HepG2 (cell line): ENCODE measurements around the gene HDAC5. TPM values are rescaled to one million over a fixed set of nuclear protein-coding genes. Genes with fewer than 3 reads are reported as not detected.
A peak's percentile ranks its signal among the peaks of the same experiment; 100 is the strongest.

Source experiments
- AGO2 ChIP-seq: fragments of 200-400 bp; formaldehyde crosslinking; optimal IDR thresholded peaks from 2 replicates; pipeline ENCODE3; 2017; ENCODE audit warnings: mild to moderate bottlenecking, low read depth, low read length, moderate library complexity
- BRD4 ChIP-seq: sonication (generic); formaldehyde crosslinking; IDR thresholded peaks from 2 replicates; pipeline ENCODE4 v1.4.0; 2020; ENCODE audit warnings: missing genetic modification reagents
- HMGA1 ChIP-seq: sonication (generic); formaldehyde crosslinking; conservative IDR thresholded peaks from 2 replicates; pipeline ENCODE4 v1.4.0; 2020; ENCODE audit warnings: missing genetic modification reagents
- HNRNPLL ChIP-seq: fragments of 200-400 bp; formaldehyde crosslinking; IDR thresholded peaks from 2 replicates; pipeline ENCODE4 v1.6.1; 2017; ENCODE audit warnings: mild to moderate bottlenecking, low read depth, low read length; ENCODE audit not compliant: poor library complexity, severe bottlenecking
- NCOA5 ChIP-seq: sonication (generic); formaldehyde crosslinking; IDR thresholded peaks from 2 replicates; pipeline ENCODE4 v1.4.0; 2020; ENCODE audit warnings: missing genetic modification reagents
- NFRKB ChIP-seq: fragments of 450-650 bp; IDR thresholded peaks from 2 replicates; pipeline ENCODE4 v1.6.1; 2017
- NPAS2 ChIP-seq: sonication (generic); formaldehyde crosslinking; IDR thresholded peaks from 2 replicates; pipeline ENCODE4 v1.8.0; 2022; ENCODE audit warnings: mild to moderate bottlenecking, missing genetic modification reagents, borderline replicate concordance
- SALL1 ChIP-seq: sonication (generic); formaldehyde crosslinking; IDR thresholded peaks from 2 replicates; pipeline ENCODE4 v1.8.0; 2022; ENCODE audit warnings: mild to moderate bottlenecking, missing genetic modification reagents
- SOX6 ChIP-seq, 2 experiments: fragments of 450-650 bp in 1 of 2; sonication (generic) in 1 of 2; formaldehyde crosslinking in 1 of 2; IDR thresholded peaks; 2 replicates each; pipeline versions ENCODE4 v1.4.0 to v1.6.1; 2017 to 2020; ENCODE audit warnings: antibody characterized with exemption in 1 of 2, mild to moderate bottlenecking in 1 of 2, missing genetic modification reagents in 1 of 2
- TEAD3 ChIP-seq: optimal IDR thresholded peaks from 2 replicates; pipeline ENCODE3; 2016; ENCODE audit warnings: borderline replicate concordance
- ZBTB1 ChIP-seq: sonication (generic); formaldehyde crosslinking; IDR thresholded peaks from 2 replicates; pipeline ENCODE4 v1.4.0; 2020; ENCODE audit warnings: missing genetic modification reagents, borderline replicate concordance
- ZBTB20 ChIP-seq: sonication (generic); formaldehyde crosslinking; IDR thresholded peaks from 2 replicates; pipeline ENCODE4 v1.8.1; 2023; ENCODE audit warnings: missing genetic modification reagents, low read depth, mild to moderate bottlenecking, borderline replicate concordance
- ZNF501 ChIP-seq: sonication (generic); formaldehyde crosslinking; IDR thresholded peaks from 2 replicates; pipeline ENCODE4 v1.5.1; 2020; ENCODE audit warnings: mild to moderate bottlenecking, moderate library complexity, missing genetic modification reagents
- ZNF530 ChIP-seq: sonication (generic); formaldehyde crosslinking; IDR thresholded peaks from 2 replicates; pipeline ENCODE4 v1.5.0; 2020; ENCODE audit warnings: low read depth, mild to moderate bottlenecking, missing genetic modification reagents
- polyA plus RNA-seq, 8 experiments: library from polyadenylated mRNA; depleted of rRNA in 3 of 8; stranded (reverse) in 7 of 8; unstranded in 1 of 8; fragments of >200 nt; fragmentation: Illumina TruSeq in 4 of 8; extraction: Trizol in 4 of 8; gene quantifications; 2 replicates each; pipeline versions ENCODE4 v1.2.1 to v1.2.3, GENCODE V29; 2011 to 2016; ENCODE audit warnings: low read depth in 4 of 8, missing spikeins in 1 of 8, mixed read lengths in 1 of 8; ENCODE audit not compliant: insufficient read depth in 1 of 8
- total RNA-seq, 5 experiments: library from RNA; depleted of rRNA; stranded (reverse); fragments of >200 nt; fragmentation: Illumina TruSeq; extraction: Trizol; gene quantifications; 2 replicates each; pipeline ENCODE4 v1.2.3, GENCODE V29; 2016; ENCODE audit warnings: low read depth in 1 of 5
- TF ChIP-seq, protein P1 (sequence below): sonication (generic); formaldehyde crosslinking; IDR thresholded peaks from 2 replicates; pipeline ENCODE4 v1.5.0; 2020; ENCODE audit warnings: mild to moderate bottlenecking, missing genetic modification reagents, borderline replicate concordance
- TF ChIP-seq, protein P2 (sequence below): sonication (generic); formaldehyde crosslinking; conservative IDR thresholded peaks from 2 replicates; pipeline ENCODE4 v1.4.0; 2020; ENCODE audit warnings: missing genetic modification reagents
- TF ChIP-seq, protein P3 (sequence below): sonication (generic); formaldehyde crosslinking; IDR thresholded peaks from 2 replicates; pipeline ENCODE4 v1.4.0; 2020; ENCODE audit warnings: missing genetic modification reagents
- TF ChIP-seq, protein P4 (sequence below): sonication (generic); formaldehyde crosslinking; IDR thresholded peaks from 2 replicates; pipeline ENCODE4 v1.4.0; 2020; ENCODE audit warnings: mild to moderate bottlenecking, missing genetic modification reagents
- TF ChIP-seq, protein P5 (sequence below): sonication (generic); formaldehyde crosslinking; IDR thresholded peaks from 2 replicates; pipeline ENCODE4 v1.4.0; 2020; ENCODE audit warnings: mild to moderate bottlenecking, missing genetic modification reagents

The HDAC5 gene
- total and polyA plus RNA-seq, 2 of the 13 experiments (the other 11 are each of a cell fraction or from before 2014, with no cell fraction given), result 46.4 to 85.4 TPM

DNA sequence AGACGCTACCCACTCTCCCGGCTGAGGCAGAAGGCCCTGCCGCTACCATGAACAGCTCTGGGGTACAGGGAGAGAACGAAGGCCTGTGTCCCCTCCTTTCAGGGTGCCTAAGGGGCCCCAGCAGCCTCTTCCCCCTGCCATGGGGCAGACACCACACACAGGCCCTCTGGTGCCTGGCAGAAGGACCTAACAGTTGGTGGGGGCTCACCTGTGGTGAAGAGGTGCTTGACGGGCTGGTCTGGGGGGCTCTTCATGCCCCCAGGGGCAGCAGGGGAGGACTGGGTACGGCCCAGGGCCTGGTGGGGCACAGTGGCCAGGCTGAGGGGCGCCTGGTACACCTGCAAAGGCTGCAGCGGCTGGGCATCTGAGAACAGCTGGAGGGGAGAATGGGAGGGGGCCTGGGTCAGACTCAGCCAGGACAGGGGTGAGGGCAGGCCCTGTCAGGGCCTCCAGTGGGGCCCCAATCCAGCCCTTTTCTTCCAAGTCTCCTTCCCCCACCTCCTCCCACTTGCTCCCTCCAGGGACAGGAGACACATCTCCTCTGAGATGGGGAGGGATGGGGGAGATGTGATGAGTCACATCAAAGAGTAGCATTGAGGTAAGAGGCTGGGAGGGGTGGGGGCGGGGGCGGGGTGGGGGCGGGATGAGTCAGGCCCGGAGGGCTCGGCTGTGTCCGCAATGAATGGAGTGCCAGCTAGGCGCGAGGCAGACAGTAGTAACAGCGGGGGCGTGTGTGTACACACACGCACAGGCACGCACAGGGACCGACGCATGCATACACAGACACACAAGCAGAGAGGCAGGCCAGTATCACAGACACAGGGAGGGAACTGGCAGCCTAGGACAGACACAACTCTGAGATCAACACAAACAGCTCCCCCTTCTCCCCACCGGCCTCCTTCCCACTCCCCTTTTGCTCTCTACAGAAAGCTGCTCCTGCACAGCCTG, 36.8 kb downstream of the HDAC5 start (continued):
- TF ChIP-seq, protein P1, sequence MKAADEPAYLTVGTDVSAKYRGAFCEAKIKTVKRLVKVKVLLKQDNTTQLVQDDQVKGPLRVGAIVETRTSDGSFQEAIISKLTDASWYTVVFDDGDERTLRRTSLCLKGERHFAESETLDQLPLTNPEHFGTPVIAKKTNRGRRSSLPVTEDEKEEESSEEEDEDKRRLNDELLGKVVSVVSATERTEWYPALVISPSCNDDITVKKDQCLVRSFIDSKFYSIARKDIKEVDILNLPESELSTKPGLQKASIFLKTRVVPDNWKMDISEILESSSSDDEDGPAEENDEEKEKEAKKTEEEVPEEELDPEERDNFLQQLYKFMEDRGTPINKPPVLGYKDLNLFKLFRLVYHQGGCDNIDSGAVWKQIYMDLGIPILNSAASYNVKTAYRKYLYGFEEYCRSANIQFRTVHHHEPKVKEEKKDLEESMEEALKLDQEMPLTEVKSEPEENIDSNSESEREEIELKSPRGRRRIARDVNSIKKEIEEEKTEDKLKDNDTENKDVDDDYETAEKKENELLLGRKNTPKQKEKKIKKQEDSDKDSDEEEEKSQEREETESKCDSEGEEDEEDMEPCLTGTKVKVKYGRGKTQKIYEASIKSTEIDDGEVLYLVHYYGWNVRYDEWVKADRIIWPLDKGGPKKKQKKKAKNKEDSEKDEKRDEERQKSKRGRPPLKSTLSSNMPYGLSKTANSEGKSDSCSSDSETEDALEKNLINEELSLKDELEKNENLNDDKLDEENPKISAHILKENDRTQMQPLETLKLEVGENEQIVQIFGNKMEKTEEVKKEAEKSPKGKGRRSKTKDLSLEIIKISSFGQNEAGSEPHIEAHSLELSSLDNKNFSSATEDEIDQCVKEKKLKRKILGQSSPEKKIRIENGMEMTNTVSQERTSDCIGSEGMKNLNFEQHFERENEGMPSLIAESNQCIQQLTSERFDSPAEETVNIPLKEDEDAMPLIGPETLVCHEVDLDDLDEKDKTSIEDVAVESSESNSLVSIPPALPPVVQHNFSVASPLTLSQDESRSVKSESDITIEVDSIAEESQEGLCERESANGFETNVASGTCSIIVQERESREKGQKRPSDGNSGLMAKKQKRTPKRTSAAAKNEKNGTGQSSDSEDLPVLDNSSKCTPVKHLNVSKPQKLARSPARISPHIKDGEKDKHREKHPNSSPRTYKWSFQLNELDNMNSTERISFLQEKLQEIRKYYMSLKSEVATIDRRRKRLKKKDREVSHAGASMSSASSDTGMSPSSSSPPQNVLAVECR (CRISPR knock-in tag), result 0 out of 2 replicates have a peak, but pooled peaks have one; percentile 38
- TF ChIP-seq SALL1 (peak; percentile 12; the same call in 1 of the 2 replicates), NFRKB (no peak), ZBTB1 (CRISPR knock-in tag) (no peak), ZBTB20 (CRISPR knock-in tag) (no peak), HNRNPLL (no peak), NCOA5 (CRISPR knock-in tag) (no peak), HMGA1 (CRISPR knock-in tag) (no peak), SOX6 (IDR thresholded peaks at IDR 0.05) (no peak), SOX6 (CRISPR knock-in tag; IDR thresholded peaks at IDR 0.05) (no peak), NPAS2 (CRISPR knock-in tag) (no peak), AGO2 (peak; percentile 90), ZNF530 (CRISPR knock-in tag) (no peak), TEAD3 (CRISPR knock-in tag) (peak; percentile 34), BRD4 (CRISPR knock-in tag) (no peak), ZNF501 (CRISPR knock-in tag) (no peak)
- TF ChIP-seq, protein P2, sequence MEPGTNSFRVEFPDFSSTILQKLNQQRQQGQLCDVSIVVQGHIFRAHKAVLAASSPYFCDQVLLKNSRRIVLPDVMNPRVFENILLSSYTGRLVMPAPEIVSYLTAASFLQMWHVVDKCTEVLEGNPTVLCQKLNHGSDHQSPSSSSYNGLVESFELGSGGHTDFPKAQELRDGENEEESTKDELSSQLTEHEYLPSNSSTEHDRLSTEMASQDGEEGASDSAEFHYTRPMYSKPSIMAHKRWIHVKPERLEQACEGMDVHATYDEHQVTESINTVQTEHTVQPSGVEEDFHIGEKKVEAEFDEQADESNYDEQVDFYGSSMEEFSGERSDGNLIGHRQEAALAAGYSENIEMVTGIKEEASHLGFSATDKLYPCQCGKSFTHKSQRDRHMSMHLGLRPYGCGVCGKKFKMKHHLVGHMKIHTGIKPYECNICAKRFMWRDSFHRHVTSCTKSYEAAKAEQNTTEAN (CRISPR knock-in tag), result peak; percentile 65; the same call in 1 of the 2 replicates
- TF ChIP-seq, protein P3, sequence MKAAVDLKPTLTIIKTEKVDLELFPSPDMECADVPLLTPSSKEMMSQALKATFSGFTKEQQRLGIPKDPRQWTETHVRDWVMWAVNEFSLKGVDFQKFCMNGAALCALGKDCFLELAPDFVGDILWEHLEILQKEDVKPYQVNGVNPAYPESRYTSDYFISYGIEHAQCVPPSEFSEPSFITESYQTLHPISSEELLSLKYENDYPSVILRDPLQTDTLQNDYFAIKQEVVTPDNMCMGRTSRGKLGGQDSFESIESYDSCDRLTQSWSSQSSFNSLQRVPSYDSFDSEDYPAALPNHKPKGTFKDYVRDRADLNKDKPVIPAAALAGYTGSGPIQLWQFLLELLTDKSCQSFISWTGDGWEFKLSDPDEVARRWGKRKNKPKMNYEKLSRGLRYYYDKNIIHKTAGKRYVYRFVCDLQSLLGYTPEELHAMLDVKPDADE (CRISPR knock-in tag), result no peak
- TF ChIP-seq, protein P4, sequence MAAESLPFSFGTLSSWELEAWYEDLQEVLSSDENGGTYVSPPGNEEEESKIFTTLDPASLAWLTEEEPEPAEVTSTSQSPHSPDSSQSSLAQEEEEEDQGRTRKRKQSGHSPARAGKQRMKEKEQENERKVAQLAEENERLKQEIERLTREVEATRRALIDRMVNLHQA (CRISPR knock-in tag), result no peak
- TF ChIP-seq, protein P5, sequence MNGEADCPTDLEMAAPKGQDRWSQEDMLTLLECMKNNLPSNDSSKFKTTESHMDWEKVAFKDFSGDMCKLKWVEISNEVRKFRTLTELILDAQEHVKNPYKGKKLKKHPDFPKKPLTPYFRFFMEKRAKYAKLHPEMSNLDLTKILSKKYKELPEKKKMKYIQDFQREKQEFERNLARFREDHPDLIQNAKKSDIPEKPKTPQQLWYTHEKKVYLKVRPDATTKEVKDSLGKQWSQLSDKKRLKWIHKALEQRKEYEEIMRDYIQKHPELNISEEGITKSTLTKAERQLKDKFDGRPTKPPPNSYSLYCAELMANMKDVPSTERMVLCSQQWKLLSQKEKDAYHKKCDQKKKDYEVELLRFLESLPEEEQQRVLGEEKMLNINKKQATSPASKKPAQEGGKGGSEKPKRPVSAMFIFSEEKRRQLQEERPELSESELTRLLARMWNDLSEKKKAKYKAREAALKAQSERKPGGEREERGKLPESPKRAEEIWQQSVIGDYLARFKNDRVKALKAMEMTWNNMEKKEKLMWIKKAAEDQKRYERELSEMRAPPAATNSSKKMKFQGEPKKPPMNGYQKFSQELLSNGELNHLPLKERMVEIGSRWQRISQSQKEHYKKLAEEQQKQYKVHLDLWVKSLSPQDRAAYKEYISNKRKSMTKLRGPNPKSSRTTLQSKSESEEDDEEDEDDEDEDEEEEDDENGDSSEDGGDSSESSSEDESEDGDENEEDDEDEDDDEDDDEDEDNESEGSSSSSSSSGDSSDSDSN (CRISPR knock-in tag), result no peak; the same call in 1 of the 2 replicates
